H1 (cell line): ENCODE data around the gene PDK4. TPM values are rescaled to one million over a fixed set of nuclear protein-coding genes. Genes with fewer than 3 reads are reported as not detected.

Experiments used
- CTCF ChIA-PET: fragments of 300-600 bp; sonication (Branson Sonifier 250); formaldehyde crosslinking; loops from one replicate; lab custom pipeline; 2021; ENCODE audit not compliant: partially characterized antibody; lab: Charles Lee
- POLR2A ChIA-PET: fragments of 300-600 bp; sonication (Branson Sonifier 250); formaldehyde crosslinking; loops from one replicate; lab custom pipeline; 2021; ENCODE audit warnings: inconsistent platforms; ENCODE audit not compliant: partially characterized antibody; lab: Charles Lee
- DNase-seq, 2 experiments: peaks; one replicate each; pipeline versions ENCODE4 v3.0.0 to v3.0.0-alpha.2; 2010 to 2022; ENCODE audit warnings: low spot score in 2 of 2, low read depth in 1 of 2, mixed read lengths in 1 of 2
- FAIRE-seq: peaks from 2 replicates; lab custom pipeline; 2011; peaks lifted over from hg19 to GRCh38; lab: Jason Lieb, UNC
- H2AFZ ChIP-seq: 2 replicates; pipeline ENCODE4 v1.8.1; 2012; ENCODE audit warnings: low read length, inconsistent platforms
- H2AK5ac ChIP-seq: 2 replicates; pipeline ENCODE4 v1.6.1; 2013; ENCODE audit warnings: low read depth, low read length
- H2BK120ac ChIP-seq: replicated peaks from 2 replicates; pipeline ENCODE3; 2013; ENCODE audit warnings: low read depth, low read length, inconsistent platforms
- H2BK12ac ChIP-seq: 2 replicates; pipeline ENCODE4 v1.6.1; 2013; ENCODE audit warnings: low read depth, low read length
- H2BK15ac ChIP-seq: 2 replicates; pipeline ENCODE4 v1.6.1; 2013; ENCODE audit warnings: low read length
- H2BK20ac ChIP-seq: 2 replicates; pipeline ENCODE4 v1.6.1; 2013; ENCODE audit warnings: low read length
- H2BK5ac ChIP-seq: 2 replicates; pipeline ENCODE4 v1.6.1; 2013; ENCODE audit warnings: low read depth, low read length
- H3K14ac ChIP-seq: 2 replicates; pipeline ENCODE4 v1.6.1; 2013; ENCODE audit warnings: inconsistent platforms; ENCODE audit not compliant: insufficient read length
- H3K18ac ChIP-seq: 2 replicates; pipeline ENCODE4 v1.6.1; 2013; ENCODE audit warnings: low read length; ENCODE audit errors: extremely low read depth
- H3K23ac ChIP-seq: 2 replicates; pipeline ENCODE4 v1.6.1; 2013; ENCODE audit warnings: inconsistent platforms; ENCODE audit not compliant: insufficient read length
- H3K23me2 ChIP-seq: 2 replicates; pipeline ENCODE4 v1.6.1; 2013; ENCODE audit warnings: low read depth, low read length
- H3K27ac ChIP-seq: 2 replicates; pipeline ENCODE4 v1.6.1; 2011; ENCODE audit warnings: low read depth, low read length, inconsistent platforms
- H3K27me3 ChIP-seq, 4 experiments: replicated peaks in 1 of 4; 1 replicate in 1 of 4; 2 replicates in 3 of 4; pipeline versions ENCODE4 v1.6.1 to v1.8.1; 2011 to 2013; ENCODE audit warnings: low read length in 3 of 4, mild to moderate bottlenecking in 3 of 4, inconsistent platforms in 2 of 4, mixed read lengths in 2 of 4, moderate library complexity in 1 of 4; ENCODE audit not compliant: control insufficient read depth in 3 of 4, insufficient read depth in 3 of 4; ENCODE audit errors: extremely low read depth in 1 of 4
- H3K36me3 ChIP-seq, 4 experiments: 2 replicates each; pipeline versions ENCODE4 v1.6.1 to v1.8.1; 2011 to 2013; ENCODE audit warnings: mild to moderate bottlenecking in 4 of 4, low read length in 3 of 4, moderate library complexity in 2 of 4, control low read depth in 1 of 4, inconsistent platforms in 1 of 4; ENCODE audit not compliant: insufficient read depth in 4 of 4, control insufficient read depth in 2 of 4
- H3K4ac ChIP-seq: replicated peaks from 2 replicates; pipeline ENCODE3; 2013; ENCODE audit warnings: low read length, low read depth, mixed read lengths, inconsistent platforms; ENCODE audit not compliant: insufficient read length
- H3K4me1 ChIP-seq, 4 experiments: replicated peaks in 1 of 4; 1 replicate in 1 of 4; 2 replicates in 3 of 4; pipeline versions ENCODE4 v1.6.1 to v1.8.1; 2011 to 2013; ENCODE audit warnings: low read length in 3 of 4, inconsistent platforms in 2 of 4, mixed read lengths in 1 of 4; ENCODE audit not compliant: insufficient read depth in 4 of 4, control insufficient read depth in 3 of 4
- H3K4me2 ChIP-seq, 2 experiments: 2 replicates each; pipeline versions ENCODE4 v1.6.1 to v1.8.1; 2011 to 2013; ENCODE audit warnings: low read depth in 2 of 2, low read length in 2 of 2, control low read depth in 1 of 2, inconsistent platforms in 1 of 2, mild to moderate bottlenecking in 1 of 2; ENCODE audit not compliant: insufficient read depth in 1 of 2
- H3K4me3 ChIP-seq, 4 experiments: fragments of 200-600, 300-600 bp in 1 of 4; sonication (generic), shearing (Covaris generic), sonication (Bioruptor Twin) in 1 of 4; 2 replicates each; pipeline versions ENCODE4 v1.5.1 to v1.8.1; 2011 to 2016; ENCODE audit warnings: low read length in 4 of 4, low read depth in 3 of 4, control low read depth in 2 of 4, inconsistent platforms in 2 of 4, mild to moderate bottlenecking in 2 of 4, mixed read lengths in 1 of 4, moderate library complexity in 1 of 4; ENCODE audit not compliant: insufficient read depth in 2 of 4; ENCODE audit errors: extremely low read depth in 1 of 4
- H3K56ac ChIP-seq: replicated peaks from 2 replicates; pipeline ENCODE3; 2013; ENCODE audit warnings: low read depth, mild to moderate bottlenecking, mixed read lengths, low read length, inconsistent platforms; ENCODE audit not compliant: insufficient read length
- H3K79me1 ChIP-seq: 2 replicates; pipeline ENCODE4 v1.6.1; 2013; ENCODE audit warnings: low read depth, low read length, control low read depth
- H3K79me2 ChIP-seq, 2 experiments: 2 replicates each; pipeline versions ENCODE4 v1.6.1 to v1.8.1; 2012 to 2013; ENCODE audit warnings: low read length in 2 of 2, mild to moderate bottlenecking in 2 of 2, inconsistent platforms in 1 of 2; ENCODE audit not compliant: insufficient read depth in 2 of 2, control insufficient read depth in 1 of 2
- H3K9ac ChIP-seq, 4 experiments: replicated peaks in 1 of 4; 1 replicate in 1 of 4; 2 replicates in 3 of 4; pipeline versions ENCODE4 v1.6.1 to v1.8.1; 2011 to 2013; ENCODE audit warnings: low read depth in 3 of 4, low read length in 3 of 4, control low read depth in 2 of 4, mild to moderate bottlenecking in 2 of 4, moderate library complexity in 2 of 4, inconsistent platforms in 1 of 4; ENCODE audit errors: extremely low read depth in 1 of 4
- H3K9me3 ChIP-seq, 2 experiments: 2 replicates each; pipeline versions ENCODE4 v1.6.1 to v1.8.1; 2012 to 2013; ENCODE audit warnings: mild to moderate bottlenecking in 2 of 2, moderate library complexity in 2 of 2, control low read depth in 1 of 2, inconsistent platforms in 1 of 2, low read depth in 1 of 2, low read length in 1 of 2, mixed read lengths in 1 of 2; ENCODE audit not compliant: insufficient read depth in 2 of 2
- H4K20me1 ChIP-seq, 2 experiments: replicated peaks in 1 of 2; 2 replicates each; pipeline versions ENCODE3 to v1.8.1; 2011 to 2013; ENCODE audit warnings: inconsistent platforms in 2 of 2, low read length in 2 of 2, mild to moderate bottlenecking in 1 of 2; ENCODE audit not compliant: insufficient read depth in 2 of 2, control insufficient read depth in 1 of 2
- H4K5ac ChIP-seq: 2 replicates; pipeline ENCODE4 v1.6.1; 2013; ENCODE audit warnings: low read length, low read depth, mixed read lengths, inconsistent platforms; ENCODE audit not compliant: insufficient read length
- H4K8ac ChIP-seq: 2 replicates; pipeline ENCODE4 v1.8.0; 2013; ENCODE audit warnings: mild to moderate bottlenecking, moderate library complexity, low read length, inconsistent platforms; ENCODE audit not compliant: insufficient read depth; ENCODE audit errors: extremely low read depth
- H4K91ac ChIP-seq: replicated peaks from 2 replicates; pipeline ENCODE3; 2013; ENCODE audit warnings: low read length, mixed read lengths, inconsistent platforms; ENCODE audit not compliant: insufficient read length
- CBX8 ChIP-seq: fragments of 300-800, 300-1000 bp; sonication (generic); IDR thresholded peaks from 2 replicates; pipeline ENCODE4 v1.7.1; 2016; ENCODE audit warnings: low read depth, low read length, borderline replicate concordance
- EGR1 ChIP-seq: IDR thresholded peaks from 2 replicates; pipeline ENCODE4 v1.6.1; 2011; ENCODE audit warnings: low read depth, low read length, borderline replicate concordance
- GTF2F1 ChIP-seq: IDR thresholded peaks from 2 replicates; pipeline ENCODE4 v1.6.1; 2012; ENCODE audit warnings: low read depth, low read length, improper control_type of control experiment, borderline replicate concordance
- KDM4A ChIP-seq: IDR thresholded peaks from one replicate; pipeline ENCODE4 v1.7.1; 2012; ENCODE audit warnings: low read depth, mild to moderate bottlenecking, moderate library complexity, low read length, inconsistent platforms; ENCODE audit not compliant: severe bottlenecking
- MAFK ChIP-seq: IDR thresholded peaks from 2 replicates; pipeline ENCODE4 v1.6.1; 2012; ENCODE audit warnings: low read depth, mild to moderate bottlenecking, improper control_type of control experiment, low read length
- PHF8 ChIP-seq: fragments of 200-600 bp; sonication (generic); conservative IDR thresholded peaks from 2 replicates; pipeline ENCODE4 v1.7.1; 2012; ENCODE audit warnings: low read depth, mild to moderate bottlenecking, inconsistent platforms, low read length, moderate library complexity
- RNF2 ChIP-seq: fragments of 200-900, 300-1000 bp; sonication (generic); IDR thresholded peaks from 2 replicates; pipeline ENCODE4 v1.7.1; 2016; ENCODE audit warnings: borderline replicate concordance, low read depth, mild to moderate bottlenecking, antibody characterized with exemption, low read length; ENCODE audit not compliant: poor library complexity, severe bottlenecking; ENCODE audit errors: missing control alignments
- WGBS, 2 experiments: shearing (Covaris generic) in 1 of 2; methylation state at CpG; one replicate each; pipeline versions ENCODE4 v1.1.6 to v1.1.7; 2013 to 2015; ENCODE audit warnings: low lambda C conversion rate in 2 of 2, mixed read lengths in 2 of 2, inconsistent platforms in 1 of 2, low coverage in 1 of 2, missing lambda C conversion rate in 1 of 2; ENCODE audit not compliant: insufficient replicate concordance in 2 of 2, insufficient coverage in 1 of 2, insufficient read length in 1 of 2; ENCODE audit errors: extremely low coverage in 1 of 2, missing lambda C conversion rate in 1 of 2; 5-methylcytosine and 5-hydroxymethylcytosine counted together
- polyA plus RNA-seq, 7 experiments: library from polyadenylated mRNA; depleted of rRNA in 3 of 7; stranded (reverse) in 5 of 7; unstranded in 2 of 7; fragments of >200 nt in 5 of 7; fragments of 200-250 nt in 2 of 7; gene quantifications; 1 replicate in 5 of 7; 2 replicates in 1 of 7; 4 replicates in 1 of 7; pipeline versions ENCODE4 v1.2.1 to v1.2.3, GENCODE V29; 2011 to 2013; ENCODE audit warnings: missing spikeins in 2 of 7, mixed read lengths in 2 of 7
- total RNA-seq: library from RNA; stranded (reverse); fragmentation: NEBNext Ultra II Directional; extraction: Animal tissue kit (Norgen Biotek cat#: 25700); gene quantifications from 2 replicates; pipeline ENCODE4 v1.2.1, GENCODE V29; 2021

Gene PDK4
- total and polyA plus RNA-seq, 2 of the 8 experiments (the other 6 are each of a cell fraction or from before 2014, with no cell fraction given) = 0.26 TPM; not detected in 1

DNA sequence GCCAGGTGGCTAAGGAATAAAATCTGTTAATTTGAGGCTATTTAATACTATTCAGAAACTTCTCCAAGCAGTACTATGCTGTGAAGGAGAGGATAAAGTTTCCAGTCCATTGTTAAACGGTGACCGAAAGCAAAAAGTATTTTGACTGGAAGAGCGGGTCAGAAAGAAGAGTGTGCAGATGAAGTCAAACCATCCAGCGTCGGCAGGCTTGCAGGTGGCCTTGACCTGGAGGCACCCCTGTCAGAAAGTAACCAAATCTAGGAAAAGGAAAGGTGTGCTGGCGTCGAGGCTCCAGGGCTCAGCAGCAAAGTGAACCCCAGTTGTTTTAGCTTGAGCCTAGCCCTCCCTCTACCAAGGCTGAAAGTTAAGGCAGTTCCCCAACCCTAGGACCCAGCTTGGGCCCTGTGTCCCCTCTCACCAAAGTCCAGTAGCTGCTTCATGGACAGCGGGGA lies 544 bp downstream of the PDK4 start:
- Histone ChIP-seq H4K8ac (peak overlapping the region; percentile 68; the same call in 1 of the 2 replicates), H3K56ac (no peak overlapping the region), H3K4me3 (peak overlapping the region; percentile 60 to 81 (median 68)), H2BK5ac (no peak overlapping the region), H3K27me3 (peaks cover 0 to 25% (median 18%) of the 10 kb centered on the region in 4 experiments; a peak in 6 of 7 replicates), H2AFZ (peak overlapping the region; percentile 84; the same call in 1 of the 2 replicates), H4K5ac (no peak overlapping the region), H3K36me3 (no peaks in the 10 kb centered on the region), H3K23ac (no peak overlapping the region), H2AK5ac (no peak overlapping the region), H2BK12ac (no peak overlapping the region), H2BK120ac (no peak overlapping the region), H3K23me2 (peaks cover 11% of the 10 kb centered on the region), H3K27ac (no peak overlapping the region), H3K9me3 (no peaks in the 10 kb centered on the region), H3K4ac (no peak overlapping the region), H2BK15ac (no peak overlapping the region), H3K9ac (no peak overlapping the region), H3K4me2 (peak overlapping the region; percentile 81 to 88), H4K20me1 (no peaks in the 10 kb centered on the region), H2BK20ac (no peak overlapping the region), H4K91ac (no peak overlapping the region), H3K14ac (no peak overlapping the region), H3K4me1 (no peaks in the 10 kb centered on the region; a peak in 1 of 7 replicates), H3K79me1 (no peaks in the 10 kb centered on the region), H3K18ac (no peak overlapping the region), H3K79me2 (no peaks in the 10 kb centered on the region)
- no peak for FAIRE-seq
- TF ChIP-seq RNF2 = peak; percentile 23
- TF ChIP-seq GTF2F1 = no peak
- no peak for TF ChIP-seq PHF8
- no peak for TF ChIP-seq KDM4A
- no peak for TF ChIP-seq MAFK
- TF ChIP-seq EGR1 = no peak
- no peak for TF ChIP-seq CBX8
- no peak for DNase-seq
- ChIA-PET POLR2A (no interaction called here), CTCF (no interaction called here)
- WGBS, 2 experiments = 51% methylated on average over 8 of the region's 8 CpGs; no CpG with 5 or more reads in 1 of the 2 experiments
